GM23248 (cell line): ENCODE measurements around the gene MRPS14. TPM values are rescaled to one million over a fixed set of nuclear protein-coding genes. Genes with fewer than 3 reads are reported as not detected.

Experiments
- DNase-seq: peaks from one replicate; pipeline ENCODE4 v3.0.0-alpha.2; 2015
- H2AFZ ChIP-seq: fragments of 200-600 bp; sonication (generic); 2 replicates; pipeline ENCODE4 v1.6.1; 2016; ENCODE audit warnings: antibody characterized with exemption
- H3F3A ChIP-seq: fragments of 200-600 bp; sonication (generic); 2 replicates; pipeline ENCODE4 v1.6.1; 2016; ENCODE audit warnings: mild to moderate bottlenecking, antibody characterized with exemption, mixed run types; ENCODE audit not compliant: insufficient read depth
- H3K27ac ChIP-seq: fragments of 200-600 bp; sonication (generic); 2 replicates; pipeline ENCODE4 v1.5.1; 2016; ENCODE audit warnings: mild to moderate bottlenecking
- H3K27me3 ChIP-seq: fragments of 200-600 bp; sonication (generic); replicated peaks from 2 replicates; pipeline ENCODE4 v1.6.1; 2016; ENCODE audit warnings: mild to moderate bottlenecking; ENCODE audit not compliant: insufficient read depth
- H3K36me3 ChIP-seq: fragments of 200-600 bp; sonication (generic); 2 replicates; pipeline ENCODE4 v1.6.1; 2016; ENCODE audit warnings: low read depth, mild to moderate bottlenecking
- H3K4me1 ChIP-seq: fragments of 200-600 bp; sonication (generic); 2 replicates; pipeline ENCODE4 v1.6.1; 2016; ENCODE audit warnings: mild to moderate bottlenecking; ENCODE audit not compliant: insufficient read depth
- H3K4me2 ChIP-seq: fragments of 200-600 bp; sonication (generic); one replicate; pipeline ENCODE4 v1.6.1; 2016; ENCODE audit warnings: mild to moderate bottlenecking; ENCODE audit not compliant: unreplicated experiment
- H3K4me3 ChIP-seq: fragments of 200-600 bp; sonication (generic); 2 replicates; pipeline ENCODE4 v1.5.1; 2016; ENCODE audit warnings: mild to moderate bottlenecking
- H3K79me2 ChIP-seq: fragments of 200-600 bp; sonication (generic); 2 replicates; pipeline ENCODE4 v1.6.1; 2016; ENCODE audit warnings: mild to moderate bottlenecking; ENCODE audit not compliant: insufficient read depth
- H3K9ac ChIP-seq: fragments of 200-600 bp; sonication (generic); 2 replicates; pipeline ENCODE4 v1.6.1; 2016; ENCODE audit warnings: mild to moderate bottlenecking
- H3K9me2 ChIP-seq: fragments of 200-600 bp; sonication (generic); 2 replicates; pipeline ENCODE4 v1.6.1; 2016; ENCODE audit warnings: mixed run types, mild to moderate bottlenecking, moderate library complexity; ENCODE audit not compliant: insufficient read depth
- H3K9me3 ChIP-seq: fragments of 200-600 bp; sonication (generic); one replicate; pipeline ENCODE4 v1.6.1; 2017; ENCODE audit warnings: low read depth
- H4K20me1 ChIP-seq: fragments of 200-600 bp; sonication (generic); 2 replicates; pipeline ENCODE4 v1.6.0; 2016; ENCODE audit not compliant: insufficient read depth
- EZH2 ChIP-seq: fragments of 200-600 bp; sonication (generic); IDR thresholded peaks from 2 replicates; pipeline ENCODE4 v1.6.1; 2018; ENCODE audit warnings: antibody characterized with exemption, mild to moderate bottlenecking; ENCODE audit not compliant: insufficient read depth, poor library complexity, severe bottlenecking
- EZH2phosphoT487 ChIP-seq: fragments of 200-600 bp; sonication (generic); IDR thresholded peaks from 2 replicates; pipeline ENCODE4 v1.6.1; 2018; ENCODE audit warnings: antibody characterized with exemption, moderate library complexity, mild to moderate bottlenecking, low read depth; ENCODE audit not compliant: insufficient read depth
- WGBS, 2 experiments: methylation state at CpG; one replicate each; pipeline ENCODE4 v1.1.6; 2015 to 2017; ENCODE audit warnings: low lambda C conversion rate in 2 of 2, low coverage in 1 of 2; ENCODE audit errors: missing lambda C conversion rate in 2 of 2; 5-methylcytosine and 5-hydroxymethylcytosine counted together
- in situ Hi-C: fragments of 300-500 bp; cut with MboI; formaldehyde crosslinking; loops from 2 replicates; pipeline ENCODE4 v1.15.0; 2020
- polyA plus RNA-seq: library from polyadenylated mRNA; unstranded; fragments of >200 nt; fragmentation: Nextera tagmentation; extraction: Ambion mirVana; gene quantifications from 2 replicates; pipeline ENCODE4 v1.2.1, GENCODE V29; 2016
- total RNA-seq: library from RNA; depleted of rRNA; stranded (reverse); fragments of >200 nt; shearing (Covaris generic); gene quantifications from 2 replicates; pipeline ENCODE4 v1.2.3, GENCODE V29; 2014

Gene MRPS14
- total and polyA plus RNA-seq, 2 experiments from 2014 or later, result 19.6 to 63.7 TPM

DNA sequence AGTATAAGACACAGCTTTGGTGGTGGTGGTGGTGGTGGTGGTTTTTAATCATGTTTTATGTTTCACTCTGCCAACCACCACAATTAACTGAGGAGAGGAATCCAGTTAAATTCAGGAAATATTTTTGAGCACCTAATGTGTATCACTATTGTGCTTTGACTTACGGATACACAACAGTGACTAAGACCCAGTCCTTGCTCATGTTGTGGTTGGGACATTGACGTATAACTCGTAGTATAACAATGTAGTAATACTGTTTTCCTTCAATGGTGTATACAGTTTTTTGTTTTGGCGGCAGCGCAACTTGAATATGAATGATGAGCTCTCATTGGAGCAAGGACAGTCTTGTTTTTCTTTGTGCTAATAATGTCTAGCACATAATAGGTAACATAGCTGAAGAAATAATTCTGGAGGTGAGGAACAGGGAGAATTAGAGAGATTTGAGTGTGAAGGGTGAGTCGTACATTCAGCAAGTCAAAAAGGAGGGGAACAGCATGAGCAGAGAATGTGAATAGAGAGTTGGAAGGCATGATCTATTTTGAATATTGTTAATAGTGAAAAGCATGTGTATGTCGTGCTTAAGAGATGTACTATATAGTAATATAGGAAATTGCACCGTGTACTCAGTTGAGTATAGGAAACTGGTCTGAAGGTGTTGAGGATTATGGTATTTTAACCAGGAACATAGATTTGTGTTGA, 18.0 kb downstream of the MRPS14 start:
- 90 to 91% methylated on average over 8 of the region's 8 CpGs for WGBS, 2 experiments
- peak; percentile 34 for DNase-seq

DNA sequence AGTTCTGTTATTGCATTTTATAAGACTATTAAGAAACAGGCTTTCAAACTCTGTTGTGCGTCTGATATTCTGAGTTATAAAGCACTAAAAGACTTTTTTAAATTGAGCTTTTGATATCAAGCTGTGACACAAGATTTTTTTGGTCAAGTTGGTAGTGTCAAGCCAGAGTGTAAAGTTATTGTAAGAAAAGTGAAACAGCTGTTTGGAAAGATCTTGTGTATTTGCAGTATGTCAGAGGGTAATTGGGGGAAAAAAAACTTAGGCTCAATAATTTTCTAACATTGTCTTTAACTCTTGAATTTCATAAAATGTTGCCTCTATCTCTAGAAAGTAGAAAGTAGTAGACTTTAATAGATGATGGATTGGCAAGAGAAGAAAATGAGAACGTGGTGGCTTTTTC, 19.7 kb downstream of the MRPS14 start:
- WGBS, 2 experiments, result 12 to 13% methylated on average over 2 of the region's 2 CpGs
- in situ Hi-C loops, result no loop called here
- no peaks in the 10 kb centered on the region for H3K9me3 ChIP-seq
- H3K4me1 ChIP-seq, result peaks cover 34% of the 10 kb centered on the region
- peak overlapping the region; percentile 51 for H3K9ac ChIP-seq
- peak; percentile 20 for DNase-seq
- peaks cover 85% of the 10 kb centered on the region for H3K79me2 ChIP-seq
- no peaks in the 10 kb centered on the region for H4K20me1 ChIP-seq
- H3K27ac ChIP-seq, result no peak overlapping the region
- H3K27me3 ChIP-seq, result no peaks in the 10 kb centered on the region
- peaks cover 24% of the 10 kb centered on the region for H3K36me3 ChIP-seq
- H3F3A ChIP-seq, result peaks cover 8% of the 10 kb centered on the region; the same call in 1 of the 2 replicates
- H2AFZ ChIP-seq, result peak overlapping the region; percentile 13; the same call in 1 of the 2 replicates
- H3K4me3 ChIP-seq, result peak overlapping the region; percentile 84
- peak overlapping the region; percentile 85 for H3K4me2 ChIP-seq
- no peaks in the 10 kb centered on the region for H3K9me2 ChIP-seq
- no peak for TF ChIP-seq EZH2
- TF ChIP-seq EZH2phosphoT487, result no peak

More for the DNA sequence above, 18.0 kb downstream of the MRPS14 start:
- H2AFZ ChIP-seq, result no peak overlapping the region
- H3K9me2 ChIP-seq, result no peaks in the 10 kb centered on the region
- H4K20me1 ChIP-seq, result no peaks in the 10 kb centered on the region
- peaks cover 3% of the 10 kb centered on the region; the same call in 1 of the 2 replicates for H3F3A ChIP-seq
- H3K4me1 ChIP-seq, result peaks cover 30% of the 10 kb centered on the region
- peaks cover 100% of the 10 kb centered on the region for H3K79me2 ChIP-seq
- TF ChIP-seq EZH2, result no peak
- TF ChIP-seq EZH2phosphoT487, result no peak
- H3K27me3 ChIP-seq, result no peaks in the 10 kb centered on the region
- no peaks in the 10 kb centered on the region for H3K9me3 ChIP-seq
- H3K27ac ChIP-seq, result no peak overlapping the region
- H3K4me3 ChIP-seq, result no peak overlapping the region
- in situ Hi-C loops, result no loop called here
- peaks cover 39% of the 10 kb centered on the region for H3K36me3 ChIP-seq
- H3K9ac ChIP-seq, result no peak overlapping the region
- no peak overlapping the region for H3K4me2 ChIP-seq

DNA sequence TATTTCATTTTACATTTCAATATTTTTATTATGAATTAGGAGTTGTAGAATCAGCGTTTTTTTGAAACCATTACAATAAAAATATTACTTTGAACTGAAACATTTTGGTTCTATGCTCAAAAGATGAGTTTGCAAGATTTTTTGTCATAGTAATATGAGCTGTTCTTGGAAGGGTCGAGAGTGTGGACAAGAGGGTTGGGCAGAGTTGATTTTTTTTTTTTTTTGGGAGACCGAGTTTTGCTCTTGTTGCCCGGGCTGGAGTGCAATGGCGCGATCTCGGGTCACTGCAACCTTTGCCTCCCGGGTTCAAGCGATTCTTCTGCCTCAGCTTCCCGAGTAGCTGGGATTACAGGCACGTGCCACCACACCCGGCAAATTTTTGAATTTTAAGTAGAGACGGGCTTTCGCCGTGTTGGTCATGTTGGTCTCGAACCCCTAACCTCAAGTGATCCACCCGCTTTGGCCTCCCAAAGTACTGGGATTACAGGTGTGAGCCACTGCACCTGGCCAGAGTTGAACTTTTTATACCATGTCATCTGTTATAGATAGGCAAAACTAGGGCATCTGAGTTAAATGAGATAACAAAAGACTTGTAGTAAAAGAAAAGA, 20.2 kb downstream of the MRPS14 start:
- in situ Hi-C loops, result no loop called here
- Histone ChIP-seq H3K27me3 (no peaks in the 10 kb centered on the region), H2AFZ (peak overlapping the region; percentile 13; the same call in 1 of the 2 replicates), H3K27ac (peak overlapping the region; percentile 39), H3K4me3 (peak overlapping the region; percentile 84), H3K9ac (peak overlapping the region; percentile 51), H3K4me1 (peaks cover 38% of the 10 kb centered on the region), H3F3A (peaks cover 8% of the 10 kb centered on the region; the same call in 1 of the 2 replicates), H3K36me3 (peaks cover 19% of the 10 kb centered on the region), H4K20me1 (no peaks in the 10 kb centered on the region), H3K4me2 (peak overlapping the region; percentile 85), H3K79me2 (peaks cover 83% of the 10 kb centered on the region), H3K9me2 (no peaks in the 10 kb centered on the region), H3K9me3 (no peaks in the 10 kb centered on the region)
- DNase-seq, result peak; percentile 59
- 22 to 26% methylated on average over 17 of the region's 17 CpGs for WGBS, 2 experiments
- TF ChIP-seq EZH2phosphoT487, result no peak
- no peak for TF ChIP-seq EZH2

DNA sequence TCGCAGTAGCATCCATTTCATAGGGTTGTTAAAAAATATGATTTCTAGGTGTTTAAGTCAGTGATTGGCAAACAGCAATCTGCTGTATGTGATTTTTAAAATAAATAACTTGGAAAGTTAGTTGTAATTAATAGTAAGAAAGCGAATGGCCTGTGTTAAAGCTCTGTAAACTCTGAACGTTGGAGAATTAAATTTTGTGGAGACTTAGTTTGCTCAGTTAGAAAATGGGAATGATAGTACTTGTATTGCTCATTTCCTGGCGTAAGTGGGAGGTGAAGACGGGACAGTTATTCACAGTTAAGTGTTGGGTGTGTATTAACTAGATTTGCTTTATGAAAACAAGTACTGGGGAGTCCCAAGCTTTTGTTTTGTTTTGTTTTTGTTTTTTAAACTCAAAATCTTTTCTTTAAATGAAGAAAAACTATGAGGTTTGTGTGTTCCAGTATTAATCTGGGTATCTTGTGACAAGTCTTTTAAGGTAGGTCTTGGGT, 22.5 kb downstream of the MRPS14 start:
- no peaks in the 10 kb centered on the region for H3K9me2 ChIP-seq
- TF ChIP-seq EZH2 (no peak), EZH2phosphoT487 (no peak)
- H3F3A ChIP-seq, result peaks cover 15% of the 10 kb centered on the region
- H3K4me3 ChIP-seq, result peak overlapping the region; percentile 84
- in situ Hi-C loops, result no loop called here
- WGBS, 2 experiments, result 0 to 1% methylated on average over 5 of the region's 5 CpGs
- no peaks in the 10 kb centered on the region for H4K20me1 ChIP-seq
- peaks cover 47% of the 10 kb centered on the region for H3K4me1 ChIP-seq
- no peaks in the 10 kb centered on the region for H3K27me3 ChIP-seq
- H3K9me3 ChIP-seq, result no peaks in the 10 kb centered on the region
- peak overlapping the region; percentile 85 for H3K9ac ChIP-seq
- DNase-seq, result peak; percentile 66
- H3K79me2 ChIP-seq, result peaks cover 61% of the 10 kb centered on the region
- peak overlapping the region; percentile 85 for H3K4me2 ChIP-seq
- H3K36me3 ChIP-seq, result peaks cover under 1% of the 10 kb centered on the region; the same call in 1 of the 2 replicates
- peak overlapping the region; percentile 67 for H3K27ac ChIP-seq
- H2AFZ ChIP-seq, result peak overlapping the region; percentile 67
